Upper lobe of right lung (tissue), 1 donor: Measurements from ENCODE around the gene OR2A5. TPM values are rescaled to one million over a fixed set of nuclear protein-coding genes. Genes with fewer than 3 reads are reported as not detected.
"Not testable (repeated sequence)": the region's sequence is repeated elsewhere in the genome, so short reads cannot be mapped to it uniquely, and the experiment has no call there.

ENCODE experiments used
- ATAC-seq: fragments of 200-7000 bp; cut with Tn5 transposase; one replicate; pipeline ENCODE4 v1.9.1; 2020; ENCODE audit warnings: mild to moderate bottlenecking, moderate library complexity
- DNase-seq: peaks from one replicate; pipeline ENCODE4 v3.0.0-alpha.2; 2020
- H3K27ac ChIP-seq: fragments of 200-600 bp; one replicate; pipeline ENCODE4 v1.8.0; 2022
- H3K27me3 ChIP-seq: fragments of 200-600 bp; one replicate; pipeline ENCODE4 v1.8.0; 2022; ENCODE audit warnings: mild to moderate bottlenecking
- H3K36me3 ChIP-seq: fragments of 200-600 bp; one replicate; pipeline ENCODE4 v1.8.0; 2022
- H3K4me1 ChIP-seq: fragments of 200-600 bp; one replicate; pipeline ENCODE4 v1.8.0; 2022
- H3K4me3 ChIP-seq: fragments of 200-600 bp; one replicate; pipeline ENCODE4 v1.8.0; 2022; ENCODE audit warnings: mild to moderate bottlenecking
- H3K9me3 ChIP-seq: fragments of 200-600 bp; one replicate; pipeline ENCODE4 v1.8.0; 2022
- intact Hi-C: fragments of 100-400 bp; cut with DNase I; formaldehyde crosslinking; loops from one replicate; pipeline ENCODE4 v1.11.0; 2022
- total RNA-seq: library from RNA; stranded (reverse); fragmentation: NEBNext Ultra II Directional; extraction: Animal tissue kit (Norgen Biotek cat#: 25700); gene quantifications from one replicate; pipeline ENCODE4 v1.2.1, GENCODE V29; 2021
- TF ChIP-seq, protein P1 (sequence below): fragments of 200-600 bp; IDR thresholded peaks from one replicate; pipeline ENCODE4 v1.8.0; 2022; ENCODE audit warnings: antibody characterized with exemption
- donor health status: DM: no; HTN: yes; CAD: no; lungs with severe emphysema.

Gene OR2A5
- total RNA-seq, 1 donor from 2014 or later = not detected

DNA sequence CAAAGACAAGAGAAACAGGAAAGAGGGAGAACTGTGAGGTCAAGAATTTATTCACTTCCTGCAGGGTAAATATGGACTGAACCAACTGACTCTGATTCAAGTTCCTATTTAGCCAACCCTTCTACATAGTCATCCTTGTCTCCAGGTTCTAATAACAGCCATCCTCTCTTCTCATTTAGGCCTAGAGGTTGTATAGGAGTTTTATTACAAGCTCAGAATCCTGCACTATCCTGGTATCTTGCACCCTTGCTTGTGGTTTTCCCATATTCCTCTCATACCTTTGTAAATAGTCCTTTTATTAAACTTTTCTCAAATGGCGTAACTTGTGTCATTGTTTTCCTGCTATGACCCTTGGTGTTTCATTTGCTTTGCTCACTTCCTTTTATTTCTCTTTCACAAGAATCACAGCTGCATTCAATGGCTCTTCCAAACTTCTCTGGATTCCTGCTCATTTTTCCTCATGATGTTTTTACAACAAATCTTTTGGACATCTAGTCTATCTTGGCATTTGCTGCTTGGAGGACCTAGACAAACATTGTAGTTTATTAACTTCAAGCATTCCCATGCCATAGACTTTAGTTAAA lies 12.4 kb upstream of the OR2A5 start:
- no peak for ATAC-seq
- H3K27ac ChIP-seq = no peak overlapping the region
- H3K36me3 ChIP-seq = no peaks in the 10 kb centered on the region
- H3K27me3 ChIP-seq = no peaks in the 10 kb centered on the region
- no peak for DNase-seq
- no peaks in the 10 kb centered on the region for H3K4me1 ChIP-seq
- TF ChIP-seq, protein P1, sequence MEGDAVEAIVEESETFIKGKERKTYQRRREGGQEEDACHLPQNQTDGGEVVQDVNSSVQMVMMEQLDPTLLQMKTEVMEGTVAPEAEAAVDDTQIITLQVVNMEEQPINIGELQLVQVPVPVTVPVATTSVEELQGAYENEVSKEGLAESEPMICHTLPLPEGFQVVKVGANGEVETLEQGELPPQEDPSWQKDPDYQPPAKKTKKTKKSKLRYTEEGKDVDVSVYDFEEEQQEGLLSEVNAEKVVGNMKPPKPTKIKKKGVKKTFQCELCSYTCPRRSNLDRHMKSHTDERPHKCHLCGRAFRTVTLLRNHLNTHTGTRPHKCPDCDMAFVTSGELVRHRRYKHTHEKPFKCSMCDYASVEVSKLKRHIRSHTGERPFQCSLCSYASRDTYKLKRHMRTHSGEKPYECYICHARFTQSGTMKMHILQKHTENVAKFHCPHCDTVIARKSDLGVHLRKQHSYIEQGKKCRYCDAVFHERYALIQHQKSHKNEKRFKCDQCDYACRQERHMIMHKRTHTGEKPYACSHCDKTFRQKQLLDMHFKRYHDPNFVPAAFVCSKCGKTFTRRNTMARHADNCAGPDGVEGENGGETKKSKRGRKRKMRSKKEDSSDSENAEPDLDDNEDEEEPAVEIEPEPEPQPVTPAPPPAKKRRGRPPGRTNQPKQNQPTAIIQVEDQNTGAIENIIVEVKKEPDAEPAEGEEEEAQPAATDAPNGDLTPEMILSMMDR = no peak
- intact Hi-C loops = no loop called here
- no peak overlapping the region for H3K4me3 ChIP-seq
- H3K9me3 ChIP-seq = no peaks in the 10 kb centered on the region

- intact Hi-C loops = no loop called here
- no peak for DNase-seq
- TF ChIP-seq, protein P1 = no peak
- H3K4me3 ChIP-seq = no peak overlapping the region
- H3K27me3 ChIP-seq = no peaks in the 10 kb centered on the region
- H3K9me3 ChIP-seq = no peaks in the 10 kb centered on the region
- H3K27ac ChIP-seq = peak overlapping the region; percentile 18
- no peak for ATAC-seq
- H3K36me3 ChIP-seq = no peaks in the 10 kb centered on the region
- H3K4me1 ChIP-seq = no peaks in the 10 kb centered on the region
Measured at GRCh38 chr7:144037414-144038035, 11.2 kb upstream of the OR2A5 start.

DNA sequence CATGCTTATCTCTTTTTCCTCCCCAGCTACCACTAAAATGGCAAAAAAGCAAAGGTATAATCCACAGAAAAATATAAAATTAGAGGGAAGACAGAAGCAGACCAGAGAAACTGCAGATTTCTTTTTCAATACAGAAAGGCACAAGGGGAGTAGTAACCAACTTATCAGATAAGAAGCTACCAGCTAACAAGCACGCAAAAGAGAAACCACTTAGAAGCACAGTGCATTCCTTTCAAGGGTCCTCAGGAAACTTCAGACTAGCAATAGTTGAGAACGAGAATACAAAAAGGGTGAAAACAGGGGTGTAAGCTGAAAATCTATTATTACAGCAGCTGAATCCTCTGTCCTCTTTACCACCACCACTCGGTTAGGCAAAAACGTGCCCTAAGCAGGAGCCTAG lies 9.9 kb upstream of the OR2A5 start:
- intact Hi-C loops = no loop called here

DNA sequence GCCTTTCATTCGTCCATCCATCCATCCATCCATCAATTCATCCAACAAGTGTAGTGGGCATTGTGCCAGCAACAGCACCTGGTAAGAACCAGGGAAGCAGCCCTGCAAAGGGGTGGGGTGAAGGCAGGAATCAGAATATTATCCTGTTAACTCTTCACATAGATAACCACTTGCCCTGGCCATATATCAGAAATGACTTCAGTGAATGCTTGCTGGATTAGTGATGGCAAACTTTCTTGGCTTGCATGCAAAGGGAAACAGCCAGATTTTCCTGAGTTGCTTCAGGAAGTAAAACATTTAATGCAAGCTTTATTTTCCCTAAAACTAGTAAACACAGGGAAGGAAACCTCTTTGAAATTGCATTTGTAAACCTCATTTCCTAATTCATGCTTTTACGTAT lies 743 bp downstream of the OR2A5 start:
- no peaks in the 10 kb centered on the region for H3K27me3 ChIP-seq
- intact Hi-C loops = no loop called here

More for the DNA sequence above, 9.9 kb upstream of the OR2A5 start:
- ATAC-seq = no peak
- H3K4me1 ChIP-seq = no peaks in the 10 kb centered on the region
- H3K36me3 ChIP-seq = no peaks in the 10 kb centered on the region
- H3K9me3 ChIP-seq = no peaks in the 10 kb centered on the region
- no peak overlapping the region for H3K27ac ChIP-seq
- DNase-seq = no peak
- no peak overlapping the region for H3K4me3 ChIP-seq
- no peaks in the 10 kb centered on the region for H3K27me3 ChIP-seq
- TF ChIP-seq, protein P1 = no peak

GRCh38 chr7:144050093-144050492 lies 1.3 kb downstream of the OR2A5 start:
- H3K4me1 ChIP-seq = no peaks in the 10 kb centered on the region
- no peaks in the 10 kb centered on the region for H3K27me3 ChIP-seq
- DNase-seq (no peak), ATAC-seq (no peak)
- H3K36me3 ChIP-seq = no peaks in the 10 kb centered on the region
- intact Hi-C loops = no loop called here
- no peak overlapping the region for H3K27ac ChIP-seq
- no peak overlapping the region for H3K4me3 ChIP-seq
- TF ChIP-seq, protein P1 = no peak
- no peaks in the 10 kb centered on the region for H3K9me3 ChIP-seq

More for the DNA sequence above, 743 bp downstream of the OR2A5 start:
- Histone ChIP-seq H3K4me3 (no peak overlapping the region), H3K27ac (no peak overlapping the region), H3K36me3 (no peaks in the 10 kb centered on the region), H3K4me1 (no peaks in the 10 kb centered on the region), H3K9me3 (no peaks in the 10 kb centered on the region)
- TF ChIP-seq, protein P1 = no peak
- ATAC-seq (no peak), DNase-seq (no peak)

DNA sequence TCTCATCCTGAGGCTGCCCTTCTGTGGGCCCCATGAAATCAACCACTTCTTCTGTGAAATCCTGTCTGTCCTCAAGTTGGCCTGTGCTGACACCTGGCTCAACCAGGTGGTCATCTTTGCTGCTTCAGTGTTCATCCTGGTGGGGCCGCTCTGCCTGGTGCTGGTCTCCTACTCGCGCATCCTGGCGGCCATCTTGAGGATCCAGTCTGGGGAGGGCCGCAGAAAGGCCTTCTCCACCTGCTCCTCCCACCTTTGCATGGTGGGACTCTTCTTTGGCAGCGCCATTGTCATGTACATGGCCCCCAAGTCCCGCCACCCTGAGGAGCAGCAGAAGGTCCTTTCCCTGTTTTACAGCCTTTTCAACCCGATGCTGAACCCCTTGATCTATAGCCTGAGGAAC lies 2.1 kb downstream of the OR2A5 start:
- H3K36me3 ChIP-seq, H3K4me3 ChIP-seq, H3K27ac ChIP-seq, H3K9me3 ChIP-seq, H3K4me1 ChIP-seq, ATAC-seq, DNase-seq, H3K27me3 ChIP-seq, intact Hi-C loops: not testable (repeated sequence)
